Activated T-cell treated with anti-CD3 and anti-CD28 coated beads, Interleukin-2, amount 50 U/mL, for 72 hours (primary cell): Measurements from ENCODE around the gene DKC1. TPM values are rescaled to one million over a fixed set of nuclear protein-coding genes. Genes with fewer than 3 reads are reported as not detected.

Experiments
- ATAC-seq, 2 donors: fragments of 150-1000 bp; cut with Tn5 transposase; replicated peaks in 1 of 2; 2 replicates each; pipeline ENCODE4 v1.10.0; 2021; ENCODE audit warnings: moderate library complexity in 2 of 2, mild to moderate bottlenecking in 1 of 2
- DNase-seq, 2 donors: peaks; one replicate each; pipeline ENCODE4 v3.0.0; 2021 to 2022; ENCODE audit warnings: mixed read lengths in 1 of 2
- H3K27ac Mint-ChIP-seq: one replicate; pipeline ENCODE4 v1.8.0; 2022; ENCODE audit warnings: mild to moderate bottlenecking, moderate library complexity, mixed read lengths
- H3K27me3 Mint-ChIP-seq: one replicate; pipeline ENCODE4 v1.8.0; 2022; ENCODE audit warnings: low read depth, mixed read lengths
- H3K36me3 Mint-ChIP-seq, 2 donors: one replicate each; pipeline ENCODE4 v1.8.0; 2022; ENCODE audit warnings: mixed read lengths in 2 of 2, mild to moderate bottlenecking in 1 of 2; ENCODE audit not compliant: insufficient read depth in 2 of 2
- H3K4me1 Mint-ChIP-seq: one replicate; pipeline ENCODE4 v1.8.0; 2022; ENCODE audit warnings: low read depth, mixed read lengths
- H3K4me3 Mint-ChIP-seq, 2 donors: one replicate each; pipeline ENCODE4 v1.8.0; 2022; ENCODE audit warnings: mild to moderate bottlenecking in 2 of 2, mixed read lengths in 2 of 2, moderate library complexity in 2 of 2
- H3K9me3 Mint-ChIP-seq, 2 donors: one replicate each; pipeline ENCODE4 v1.8.0; 2022; ENCODE audit warnings: mixed read lengths in 2 of 2
- total RNA-seq, 2 donors: library from RNA; stranded (reverse); gene quantifications; one replicate each; pipeline ENCODE4 v1.2.3, GENCODE V29; 2022

Gene DKC1
- 100 to 1,000 TPM in 1 of 2 donors, 10 to 100 TPM in 1; 92.7 to 111 TPM for total RNA-seq

GRCh38 chrX:154762537-154763296 lies at the start of gene DKC1:
Gene DKC1 (plus strand): TSS chrX:154762864. CDS start chrX:154762966, 102 bp downstream.
- peak within 1 kb of the TSS; percentile 87 to 95 for H3K4me3 Mint-ChIP-seq
- peak within 1 kb of the TSS; percentile 96 for H3K27ac Mint-ChIP-seq
- peaks cover 17% of the 10 kb centered on the region for H3K4me1 Mint-ChIP-seq
- peak; percentile 88 to 90 for ATAC-seq
- H3K36me3 Mint-ChIP-seq: peaks cover 0 to 8% of the 10 kb centered on the region in 2 donors
- no peaks in the 10 kb centered on the region for H3K27me3 Mint-ChIP-seq
- peak; percentile 93 to 95 for DNase-seq
- no peaks in the 10 kb centered on the region for H3K9me3 Mint-ChIP-seq

DNA sequence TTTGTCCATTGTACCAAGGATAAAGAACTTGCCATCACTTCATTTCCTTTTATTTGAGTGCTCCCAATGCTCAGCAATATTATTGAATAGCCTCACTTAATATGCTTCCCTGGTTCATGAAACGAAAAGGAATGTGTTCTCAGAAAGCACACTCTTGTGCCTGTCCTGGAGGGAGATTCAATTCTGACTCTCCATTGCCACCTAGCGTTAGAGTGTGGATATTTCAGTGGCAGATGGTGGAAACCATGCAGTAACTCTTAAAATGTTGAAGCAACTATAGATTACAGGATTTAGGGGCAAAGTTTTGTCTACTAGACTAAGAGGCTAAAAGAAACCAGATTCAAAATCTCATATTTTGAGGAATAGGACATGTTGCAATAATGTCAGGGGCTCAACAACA lies 47.7 kb upstream of the DKC1 start:
- DNase-seq (peak; percentile 39 to 57), ATAC-seq (no peak)
- H3K36me3 Mint-ChIP-seq: peaks cover 2 to 7% of the 10 kb centered on the region in 2 donors
- H3K4me1 Mint-ChIP-seq: peaks cover 44% of the 10 kb centered on the region
- H3K27me3 Mint-ChIP-seq: peaks cover 24% of the 10 kb centered on the region
- H3K27ac Mint-ChIP-seq: peak overlapping the region; percentile 72
- no peak overlapping the region for H3K4me3 Mint-ChIP-seq
- no peaks in the 10 kb centered on the region for H3K9me3 Mint-ChIP-seq

DNA sequence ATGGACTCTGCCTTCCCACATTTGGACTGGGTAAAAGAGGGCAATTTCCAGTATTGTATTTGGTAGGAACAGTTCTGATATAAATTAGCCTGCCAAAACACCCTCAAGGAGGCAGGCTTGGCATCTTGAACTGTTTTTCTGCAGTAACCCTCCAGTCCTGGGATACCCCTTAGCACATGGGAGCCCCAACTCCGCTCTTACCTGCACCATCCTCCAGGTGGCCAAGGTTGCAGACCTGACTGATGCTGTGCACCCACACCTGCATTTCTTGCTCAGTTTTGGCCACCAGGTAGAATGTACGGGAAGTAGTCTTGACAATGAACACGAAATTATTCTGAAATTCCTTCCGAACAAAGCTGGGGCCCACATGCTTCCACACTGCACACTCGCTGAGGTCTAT lies 46.8 kb upstream of the DKC1 start:
- H3K4me3 Mint-ChIP-seq: no peak overlapping the region
- no peak for ATAC-seq
- H3K9me3 Mint-ChIP-seq: no peaks in the 10 kb centered on the region
- no peak overlapping the region for H3K27ac Mint-ChIP-seq
- H3K27me3 Mint-ChIP-seq: peaks cover 24% of the 10 kb centered on the region
- H3K4me1 Mint-ChIP-seq: peaks cover 49% of the 10 kb centered on the region
- peaks cover 4 to 5% of the 10 kb centered on the region in 2 donors for H3K36me3 Mint-ChIP-seq
- DNase-seq: no peak

- peak overlapping the region; percentile 81 for H3K27ac Mint-ChIP-seq
- H3K4me3 Mint-ChIP-seq: peak overlapping the region; percentile 42 to 70
- H3K27me3 Mint-ChIP-seq: peaks cover 24% of the 10 kb centered on the region
- ATAC-seq: no peak
- DNase-seq: no peak
- peaks cover 3 to 4% of the 10 kb centered on the region in 2 donors for H3K36me3 Mint-ChIP-seq
- peaks cover 0 to 2% of the 10 kb centered on the region in 2 donors for H3K9me3 Mint-ChIP-seq
- peaks cover 35% of the 10 kb centered on the region for H3K4me1 Mint-ChIP-seq
These were observed 44.8 kb upstream of the DKC1 start for GRCh38 chrX:154717824-154718223.

- ATAC-seq: no peak
- peak overlapping the region; percentile 42 to 70 for H3K4me3 Mint-ChIP-seq
- peaks cover 0 to 2% of the 10 kb centered on the region in 2 donors for H3K9me3 Mint-ChIP-seq
- peaks cover 36% of the 10 kb centered on the region for H3K4me1 Mint-ChIP-seq
- DNase-seq: no peak
- peaks cover 3 to 7% of the 10 kb centered on the region in 2 donors for H3K36me3 Mint-ChIP-seq
- peaks cover 24% of the 10 kb centered on the region for H3K27me3 Mint-ChIP-seq
- H3K27ac Mint-ChIP-seq: peak overlapping the region; percentile 81
These were observed 44.0 kb upstream of the DKC1 start for GRCh38 chrX:154718616-154719015.

DNA sequence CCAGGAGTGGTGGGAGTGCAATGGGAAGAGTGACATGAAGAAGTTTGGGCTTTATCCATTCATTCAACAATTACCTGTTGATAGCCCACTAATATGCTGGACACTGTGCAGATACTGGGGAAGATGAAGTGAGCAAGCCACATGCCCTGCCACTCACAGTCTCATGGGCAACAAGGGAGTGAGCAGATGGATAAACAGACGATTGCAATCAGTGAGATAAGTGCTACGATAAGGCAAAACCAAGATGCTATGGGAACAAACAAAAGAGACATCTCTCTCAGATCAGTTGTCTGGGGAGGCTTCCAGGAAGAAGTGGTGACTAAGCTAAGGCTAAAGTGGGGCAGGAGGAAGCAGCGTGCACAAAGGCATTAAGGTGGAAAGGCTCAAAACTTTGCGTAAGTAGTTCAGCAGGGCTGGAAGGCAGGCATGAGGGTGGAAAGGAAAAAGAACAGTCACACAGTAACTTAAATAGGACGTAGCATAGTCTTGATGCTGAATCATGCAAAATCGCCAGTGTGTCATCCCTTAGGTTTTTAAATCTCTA lies 43.5 kb upstream of the DKC1 start:
- DNase-seq: peak; percentile 32 to 40
- H3K4me3 Mint-ChIP-seq: peak overlapping the region; percentile 42 to 68
- peaks cover 3 to 7% of the 10 kb centered on the region in 2 donors for H3K36me3 Mint-ChIP-seq
- H3K27me3 Mint-ChIP-seq: peaks cover 24% of the 10 kb centered on the region
- peak; percentile 80 to 83 for ATAC-seq
- peak overlapping the region; percentile 78 for H3K27ac Mint-ChIP-seq
- H3K4me1 Mint-ChIP-seq: peaks cover 41% of the 10 kb centered on the region
- H3K9me3 Mint-ChIP-seq: peaks cover 0 to 2% of the 10 kb centered on the region in 2 donors

DNA sequence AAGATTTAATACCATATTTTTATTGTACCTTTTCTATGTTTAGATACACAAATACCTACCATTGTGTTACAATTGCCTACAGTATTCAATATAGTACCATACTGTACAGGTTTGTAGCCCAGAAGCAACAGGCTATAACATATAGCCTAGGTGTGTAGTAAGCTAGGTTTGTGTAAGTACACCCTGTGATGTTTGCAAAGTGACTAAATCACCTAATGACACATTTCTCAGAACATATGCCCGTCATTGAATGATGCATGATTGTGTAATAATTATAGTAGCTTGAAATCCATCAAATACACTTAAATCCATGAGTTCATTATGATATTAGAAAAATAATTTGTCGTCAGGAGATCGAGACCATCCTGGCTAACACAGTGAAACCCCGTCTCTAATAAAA lies 42.6 kb upstream of the DKC1 start:
- Mint-ChIP-seq H3K36me3 (peaks cover 3 to 7% of the 10 kb centered on the region in 2 donors), H3K27ac (peak overlapping the region; percentile 78), H3K9me3 (peaks cover 0 to 2% of the 10 kb centered on the region in 2 donors), H3K4me1 (peaks cover 49% of the 10 kb centered on the region), H3K27me3 (peaks cover 24% of the 10 kb centered on the region), H3K4me3 (peak overlapping the region in 1 of 2 donors; percentile 14)
- peak; percentile 30 to 56 for ATAC-seq
- DNase-seq: no peak

GRCh38 chrX:154721155-154721554 lies 41.5 kb upstream of the DKC1 start:
- Mint-ChIP-seq H3K9me3 (peaks cover 0 to 2% of the 10 kb centered on the region in 2 donors), H3K36me3 (peaks cover 3 to 7% of the 10 kb centered on the region in 2 donors), H3K27ac (no peak overlapping the region), H3K4me3 (no peak overlapping the region), H3K27me3 (peaks cover 27% of the 10 kb centered on the region), H3K4me1 (peaks cover 60% of the 10 kb centered on the region)
- DNase-seq: no peak
- ATAC-seq: no peak

DNA sequence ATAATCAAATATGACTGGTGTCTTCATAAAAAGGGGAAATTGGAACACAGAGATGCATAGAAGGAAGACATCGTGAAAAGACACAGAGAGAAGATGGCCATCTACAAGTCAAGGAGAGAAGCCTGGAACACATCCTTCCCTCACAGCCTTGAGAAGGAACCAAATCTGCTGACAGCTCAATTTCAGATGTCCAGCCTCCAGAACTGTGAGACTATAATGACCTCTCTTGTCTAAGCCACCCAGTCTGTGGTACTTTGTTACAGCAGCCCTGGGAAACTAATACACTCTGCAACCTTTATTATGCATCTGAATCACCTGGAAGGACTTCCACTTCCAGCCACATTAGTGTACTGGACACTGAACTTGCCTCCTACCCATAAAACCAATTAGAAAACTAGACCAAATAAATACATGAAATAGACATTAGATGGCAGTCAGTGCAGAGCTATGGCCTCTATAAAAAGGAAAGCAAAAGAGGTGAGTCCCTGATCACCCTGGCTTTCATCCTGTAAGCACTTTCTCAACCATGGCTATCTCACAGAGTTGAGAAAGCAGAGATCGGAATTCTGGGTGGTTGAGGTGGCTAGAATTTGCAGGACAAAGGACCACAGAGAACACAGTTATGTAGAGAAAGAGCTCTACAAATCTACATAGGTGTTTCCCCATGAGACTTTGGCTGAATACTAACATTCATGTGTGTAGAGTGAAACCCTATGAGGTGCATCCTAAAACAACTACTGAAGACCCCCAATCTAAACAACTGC lies 37.5 kb upstream of the DKC1 start:
- ATAC-seq (peak; percentile 30 to 35), DNase-seq (peak in 1 of 2 donors; percentile 19)
- Mint-ChIP-seq H3K36me3 (peaks cover 3 to 9% of the 10 kb centered on the region in 2 donors), H3K27ac (peak overlapping the region; percentile 86), H3K27me3 (peaks cover 18% of the 10 kb centered on the region), H3K9me3 (peaks cover 0 to 2% of the 10 kb centered on the region in 2 donors), H3K4me1 (peaks cover 64% of the 10 kb centered on the region), H3K4me3 (peak overlapping the region; percentile 50 to 65)

DNA sequence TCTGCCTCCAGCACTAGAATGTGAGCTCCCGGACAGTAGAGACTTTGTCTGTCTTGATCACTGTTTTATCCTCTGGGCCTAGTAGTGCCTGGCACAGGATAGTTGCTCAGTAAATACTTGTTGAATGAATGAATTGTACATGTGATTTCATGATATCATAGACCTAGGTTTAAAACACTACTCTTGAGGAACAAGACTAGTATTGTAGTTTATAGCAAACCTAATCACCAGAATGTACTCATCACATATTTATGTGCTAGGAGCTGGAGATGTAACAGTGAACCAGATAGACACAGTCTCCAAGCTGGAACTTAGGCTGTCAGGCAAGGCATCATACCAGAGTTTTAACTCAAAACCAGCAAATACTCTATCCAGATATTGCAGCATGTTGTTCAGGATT lies 35.2 kb upstream of the DKC1 start:
- Mint-ChIP-seq H3K4me3 (peak overlapping the region in 1 of 2 donors; percentile 50), H3K9me3 (no peaks in the 10 kb centered on the region), H3K27me3 (peaks cover 18% of the 10 kb centered on the region), H3K27ac (peak overlapping the region; percentile 76), H3K4me1 (peaks cover 77% of the 10 kb centered on the region), H3K36me3 (peaks cover 0 to 7% of the 10 kb centered on the region in 2 donors)
- DNase-seq (no peak), ATAC-seq (no peak)

DNA sequence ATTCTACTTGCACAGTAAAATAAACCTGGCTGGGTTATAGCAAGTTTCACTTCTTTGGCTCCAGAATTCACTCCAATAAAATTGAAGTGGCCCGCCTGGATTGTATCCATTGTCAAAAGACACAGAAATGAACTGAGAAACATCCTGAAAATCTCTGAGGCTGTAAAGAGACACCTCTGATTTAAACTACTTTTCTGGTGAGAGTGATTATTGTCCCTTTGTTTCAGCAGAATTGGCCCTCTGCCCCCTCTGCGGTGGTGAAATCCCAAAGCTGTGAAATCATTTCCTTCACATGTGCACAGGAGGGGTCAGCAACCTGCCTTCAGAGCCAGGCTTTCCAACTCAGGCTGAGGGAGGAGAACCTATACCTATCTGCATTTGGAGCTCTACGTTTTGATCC lies 34.8 kb upstream of the DKC1 start:
- H3K9me3 Mint-ChIP-seq: no peaks in the 10 kb centered on the region
- no peak overlapping the region for H3K27ac Mint-ChIP-seq
- peaks cover 82% of the 10 kb centered on the region for H3K4me1 Mint-ChIP-seq
- ATAC-seq (no peak), DNase-seq (no peak)
- H3K27me3 Mint-ChIP-seq: peaks cover 18% of the 10 kb centered on the region
- H3K36me3 Mint-ChIP-seq: peaks cover 0 to 7% of the 10 kb centered on the region in 2 donors
- peak overlapping the region in 1 of 2 donors; percentile 14 for H3K4me3 Mint-ChIP-seq

GRCh38 chrX:154728431-154729190 lies 34.1 kb upstream of the DKC1 start:
- peak overlapping the region in 1 of 2 donors; percentile 14 for H3K4me3 Mint-ChIP-seq
- H3K27ac Mint-ChIP-seq: peak overlapping the region; percentile 78
- DNase-seq: peak in 1 of 2 donors; percentile 18
- peaks cover 0 to 2% of the 10 kb centered on the region in 2 donors for H3K36me3 Mint-ChIP-seq
- peaks cover 83% of the 10 kb centered on the region for H3K4me1 Mint-ChIP-seq
- no peaks in the 10 kb centered on the region for H3K9me3 Mint-ChIP-seq
- peaks cover 18% of the 10 kb centered on the region for H3K27me3 Mint-ChIP-seq
- peak; percentile 66 to 78 for ATAC-seq
